Thyroid gland (tissue), 4 donors: ENCODE results near the gene LMF2. TPM values are rescaled to one million over a fixed set of nuclear protein-coding genes. Genes with fewer than 3 reads are reported as not detected.

Experiments used
- DNase-seq, 2 donors: peaks; one replicate each; pipeline ENCODE4 v3.0.0-alpha.2; 2019
- H3K27ac ChIP-seq, 3 donors: fragments of 200-600 bp; sonication (generic); 1 replicate in 2 of 3; 2 replicates in 1 of 3; pipeline ENCODE4 v1.5.1; 2016 to 2019; ENCODE audit warnings: mild to moderate bottlenecking in 1 of 3, moderate library complexity in 1 of 3
- H3K27me3 ChIP-seq: fragments of 200-600 bp; sonication (generic); one replicate; pipeline ENCODE4 v1.5.1; 2019
- H3K36me3 ChIP-seq, 2 donors: fragments of 200-600 bp; sonication (generic); one replicate each; pipeline ENCODE4 v1.5.1; 2016 to 2019
- H3K4me1 ChIP-seq, 2 donors: fragments of 200-600 bp; sonication (generic); one replicate each; pipeline ENCODE4 v1.5.1; 2017 to 2019
- H3K4me3 ChIP-seq, 3 donors: fragments of 200-600 bp; sonication (generic); replicated peaks in 1 of 3; 1 replicate in 2 of 3; 2 replicates in 1 of 3; pipeline ENCODE4 v1.5.1; 2016; ENCODE audit warnings: mild to moderate bottlenecking in 1 of 3
- H3K9me3 ChIP-seq: fragments of 200-600 bp; sonication (generic); one replicate; pipeline ENCODE4 v1.5.1; 2017
- CTCF ChIP-seq, 6 experiments: fragments of 200-600 bp in 3 of 6; fragments of 450-650 bp in 3 of 6; sonication (generic) in 3 of 6; IDR thresholded peaks; one replicate each; pipeline ENCODE4 v1.5.1; 2016 to 2019; ENCODE audit warnings: antibody characterized with exemption in 6 of 6, mild to moderate bottlenecking in 2 of 6, inconsistent platforms in 1 of 6, moderate library complexity in 1 of 6
- POLR2A ChIP-seq, 2 donors: fragments of 450-650 bp; IDR thresholded peaks; one replicate each; pipeline ENCODE4 v1.6.1; 2017; ENCODE audit warnings: antibody characterized with exemption in 2 of 2, mild to moderate bottlenecking in 2 of 2, moderate library complexity in 1 of 2
- WGBS, 2 donors: methylation state at CpG; one replicate each; pipeline ENCODE4 v1.1.5; 2017; 5-methylcytosine and 5-hydroxymethylcytosine counted together
- intact Hi-C: fragments of 100-400 bp; cut with DNase I; formaldehyde crosslinking; loops from one replicate; pipeline ENCODE4 v1.15.1; 2023
- total RNA-seq, 4 donors: library from RNA; depleted of rRNA; stranded (reverse); fragments of >200 nt; gene quantifications; one replicate each; pipeline ENCODE4 v1.2.3, GENCODE V29; 2016

LMF2 gene
- total RNA-seq, 4 donors from 2014 or later = 53.2 to 117 (median 96.6) TPM

GRCh38 chr22:50505276-50505775, 2.2 kb downstream of the LMF2 start:
- Histone ChIP-seq H3K4me1 (peaks cover 9 to 16% of the 10 kb centered on the region in 2 donors), H3K9me3 (no peaks in the 10 kb centered on the region), H3K27ac (no peak overlapping the region), H3K27me3 (no peaks in the 10 kb centered on the region), H3K36me3 (peaks cover 23 to 27% of the 10 kb centered on the region in 2 donors), H3K4me3 (no peak overlapping the region)
- no peak for DNase-seq
- TF ChIP-seq POLR2A (IDR thresholded peaks at IDR 0.05) (no peak), CTCF (IDR thresholded peaks at IDR 0.05) (no peak)
- WGBS, 2 donors = 83 to 86% methylated on average over 1 to 9 of the region's 14 CpGs
- intact Hi-C loops = loop anchor here (10.0 kb wide), 1 partner anchor 261 kb away; the partner anchor contains the start of gene TUBGCP6

DNA sequence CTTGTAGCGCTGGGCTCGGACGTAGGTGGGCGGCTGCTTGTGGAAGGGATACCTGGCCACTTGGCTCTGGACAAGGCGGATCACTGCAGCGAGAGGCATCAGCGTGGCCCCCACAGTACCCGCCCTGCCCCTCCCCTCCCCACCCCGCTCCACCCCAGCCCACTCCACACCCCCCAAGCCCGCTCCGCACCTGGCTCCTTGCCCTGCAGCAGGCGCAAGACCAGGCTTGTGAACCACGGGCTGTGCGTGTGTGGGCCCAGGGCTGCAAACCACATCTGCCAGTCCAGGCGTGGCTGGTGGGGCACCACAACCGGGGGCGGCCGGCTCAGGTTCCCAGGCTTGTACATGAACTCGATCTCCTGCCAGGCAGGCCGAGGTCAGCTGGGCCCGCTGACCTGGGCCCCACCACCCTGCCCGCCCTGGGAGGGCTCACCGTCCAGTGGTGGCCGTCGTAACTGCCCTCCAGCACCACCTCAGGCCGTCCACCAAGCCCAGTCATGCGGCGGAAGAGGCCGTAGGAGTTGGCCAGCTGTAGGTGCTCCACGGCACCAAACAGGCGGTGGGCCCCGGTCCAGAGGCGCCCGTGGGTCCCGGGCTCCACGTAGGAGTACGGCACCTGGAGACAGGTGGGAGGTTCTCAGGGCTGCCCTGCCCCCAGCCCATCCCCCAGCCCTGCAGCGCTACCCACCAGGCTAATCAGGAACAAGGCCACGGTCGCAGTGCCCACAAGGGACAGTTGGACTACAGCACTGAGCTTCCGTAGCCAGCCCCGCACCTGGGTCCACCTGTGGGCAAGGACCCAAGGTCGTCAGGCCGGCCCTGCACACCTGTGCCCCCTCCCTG, 2.9 kb downstream of the LMF2 start:
- 93 to 99% methylated on average over 19 to 37 of the region's 44 CpGs for WGBS, 2 donors
- H3K4me1 ChIP-seq = peaks cover 9 to 16% of the 10 kb centered on the region in 2 donors
- no peak overlapping the region for H3K27ac ChIP-seq
- TF ChIP-seq CTCF (IDR thresholded peaks at IDR 0.05) = no peak
- no peak for TF ChIP-seq POLR2A (IDR thresholded peaks at IDR 0.05)
- no peaks in the 10 kb centered on the region for H3K9me3 ChIP-seq
- no peak overlapping the region for H3K4me3 ChIP-seq
- no peaks in the 10 kb centered on the region for H3K27me3 ChIP-seq
- peaks cover 23 to 27% of the 10 kb centered on the region in 2 donors for H3K36me3 ChIP-seq
- intact Hi-C loops = loop anchor here (10.0 kb wide), 1 partner anchor 260 kb away; the partner anchor contains the start of gene TUBGCP6
- DNase-seq = no peak

- no peak for DNase-seq
- H3K36me3 ChIP-seq = peaks cover 23 to 27% of the 10 kb centered on the region in 2 donors
- WGBS, 2 donors = 90 to 92% methylated on average over 14 to 15 of the region's 26 CpGs
- TF ChIP-seq POLR2A (IDR thresholded peaks at IDR 0.05) = no peak
- no peak for TF ChIP-seq CTCF (IDR thresholded peaks at IDR 0.05)
- intact Hi-C loops = loop anchor here (10.0 kb wide), 1 partner anchor 259 kb away; the partner anchor contains the start of gene TUBGCP6
- H3K4me3 ChIP-seq = no peak overlapping the region
- H3K4me1 ChIP-seq = peaks cover 10 to 12% of the 10 kb centered on the region in 2 donors
- H3K27me3 ChIP-seq = no peaks in the 10 kb centered on the region
- H3K27ac ChIP-seq = no peak overlapping the region
- no peaks in the 10 kb centered on the region for H3K9me3 ChIP-seq
Observed at GRCh38 chr22:50503475-50504145, 3.9 kb downstream of the LMF2 start.

GRCh38 chr22:50502628-50503474, 4.7 kb downstream of the LMF2 start:
- peaks cover 23 to 27% of the 10 kb centered on the region in 2 donors for H3K36me3 ChIP-seq
- no peaks in the 10 kb centered on the region for H3K27me3 ChIP-seq
- peaks cover 13 to 19% of the 10 kb centered on the region in 2 donors for H3K4me1 ChIP-seq
- no peak overlapping the region for H3K4me3 ChIP-seq
- no peaks in the 10 kb centered on the region for H3K9me3 ChIP-seq
- DNase-seq = no peak
- no peak overlapping the region for H3K27ac ChIP-seq
- no peak for TF ChIP-seq CTCF (IDR thresholded peaks at IDR 0.05)
- intact Hi-C loops = loop anchor here (10.0 kb wide), 1 partner anchor 258 kb away; the partner anchor contains the start of gene TUBGCP6
- WGBS, 2 donors = 90% methylated on average over 13 to 15 of the region's 24 CpGs
